ENCODE data around the gene PLXNA3.

Gene PLXNA3

GRCh38 chrX:154434394-154435168 is 23.5 kb upstream of the PLXNA3 start:
- no peak for DNase-seq

- no peak for DNase-seq
Observed at GRCh38 chrX:154435171-154435733, 22.8 kb upstream of the PLXNA3 start.

- DNase-seq, result peak in 26 of 56 donors; percentile 2 to 58 (median 27)
Observed at GRCh38 chrX:154436374-154436982, 21.6 kb upstream of the PLXNA3 start.

GRCh38 chrX:154436983-154437752 is 20.9 kb upstream of the PLXNA3 start, which contains the start of gene GDI1:
Gene GDI1 (plus strand): TSS chrX:154437154. CDS start chrX:154437255, 101 bp downstream.
- peak in 23 of 56 donors; percentile 13 to 59 (median 30) for DNase-seq

GRCh38 chrX:154437971-154438893 is 19.8 kb upstream of the PLXNA3 start:
- no peak for DNase-seq

GRCh38 chrX:154439841-154440240 is 18.2 kb upstream of the PLXNA3 start:
- no peak for DNase-seq

GRCh38 chrX:154440623-154441357 is 17.3 kb upstream of the PLXNA3 start:
- no peak for DNase-seq

- no peak for DNase-seq
Observed at GRCh38 chrX:154441564-154441963, 16.5 kb upstream of the PLXNA3 start.

GRCh38 chrX:154441984-154442707 is 15.9 kb upstream of the PLXNA3 start:
- DNase-seq, result no peak

- peak in 1 of 56 donors; percentile 22 for DNase-seq
Observed at GRCh38 chrX:154443479-154443910, 14.6 kb upstream of the PLXNA3 start.

- peak in 44 of 56 donors; percentile 12 to 83 (median 54) for DNase-seq
Observed at GRCh38 chrX:154443992-154444754, 13.9 kb upstream of the PLXNA3 start, which contains the start of gene FAM50A. Gene FAM50A (plus strand): TSS chrX:154444141. CDS start chrX:154444236, 95 bp downstream.

- DNase-seq, result no peak
Observed at GRCh38 chrX:154444755-154445246, 13.3 kb upstream of the PLXNA3 start.

GRCh38 chrX:154445776-154446175 is 12.3 kb upstream of the PLXNA3 start:
- DNase-seq, result no peak

- no peak for DNase-seq
Observed at GRCh38 chrX:154446430-154446829, 11.7 kb upstream of the PLXNA3 start.

- DNase-seq, result no peak
Observed at GRCh38 chrX:154448484-154448883, 9.6 kb upstream of the PLXNA3 start.

- no peak for DNase-seq
Observed at GRCh38 chrX:154449618-154450017, 8.5 kb upstream of the PLXNA3 start.

- peak in 18 of 56 donors; percentile 7 to 52 (median 24) for DNase-seq
Observed at GRCh38 chrX:154450312-154450711, 7.8 kb upstream of the PLXNA3 start.

- DNase-seq, result peak in 22 of 56 donors; percentile 2 to 50 (median 14)
Observed at GRCh38 chrX:154452823-154453222, 5.3 kb upstream of the PLXNA3 start.
